HCT116 (cell line): Measurements from ENCODE around the gene CFAP54. TPM values are rescaled to one million over a fixed set of nuclear protein-coding genes. Genes with fewer than 3 reads are reported as not detected.

Experiments used
- ATAC-seq: fragments of 200-7000 bp; cut with Tn5 transposase; 2 replicates; pipeline ENCODE4 v1.9.1; 2020; ENCODE audit warnings: mild to moderate bottlenecking, moderate library complexity
- BruUV-seq: library from RNA; stranded (reverse); fragments of 400-500 nt; replicated peaks from 2 replicates; lab custom pipeline; 2021; lab: Mats Ljungman, UMichigan
- CTCF ChIA-PET: fragments of 300-600 bp; sonication (Branson Sonifier 250); formaldehyde crosslinking; loops from one replicate; lab custom pipeline; 2021; ENCODE audit warnings: antibody characterized with exemption; lab: Charles Lee
- POLR2A ChIA-PET: fragments of 300-600, 350-600 bp; sonication (Branson Sonifier 250); formaldehyde crosslinking; loops from one replicate; lab custom pipeline; 2021; ENCODE audit warnings: antibody characterized with exemption; lab: Charles Lee
- RAD21 ChIA-PET, 2 experiments: fragments of 300-600 bp; sonication (Branson Sonifier 250); formaldehyde crosslinking; loops; one replicate each; lab custom pipeline; 2023; ENCODE audit warnings: low total read pairs in 2 of 2; ENCODE audit not compliant: uncharacterized antibody in 2 of 2, unreplicated experiment in 2 of 2, low non-redundant PET in 1 of 2; lab: Charles Lee
- DNase-seq: peaks from one replicate; pipeline ENCODE4 v3.0.0-alpha.2; 2010; ENCODE audit warnings: low read depth, low spot score
- H2AFZ ChIP-seq: fragments of 200-600 bp; shearing (Covaris generic), sonication (generic); 2 replicates; pipeline ENCODE4 v1.6.1; 2017; ENCODE audit warnings: low read depth, mixed run types, mixed read lengths, antibody characterized with exemption, low read length; ENCODE audit not compliant: poor library complexity, severe bottlenecking
- H3K27ac ChIP-seq: 2 replicates; pipeline ENCODE4 v1.5.1; 2012; ENCODE audit warnings: low read depth, low read length
- H3K27me3 ChIP-seq: fragments of 200-600 bp; sonication (generic); 2 replicates; pipeline ENCODE4 v1.6.1; 2016; ENCODE audit warnings: mixed run types, low read length, mixed read lengths; ENCODE audit not compliant: insufficient read depth
- H3K36me3 ChIP-seq, 2 experiments: fragments of 200-500 bp in 1 of 2; fragments of 200-600 bp in 1 of 2; sonication (Bioruptor generic) in 1 of 2; sonication (generic) in 1 of 2; 2 replicates each; pipeline versions ENCODE4 v1.5.1 to v1.6.1; 2014 to 2016; ENCODE audit warnings: low read length in 2 of 2, inconsistent platforms in 1 of 2, mixed read lengths in 1 of 2, mixed run types in 1 of 2; ENCODE audit not compliant: insufficient read depth in 2 of 2, control insufficient read depth in 1 of 2
- H3K4me1 ChIP-seq, 2 experiments: fragments of 200-600 bp in 1 of 2; sonication (generic) in 1 of 2; 2 replicates each; pipeline versions ENCODE4 v1.5.1 to v1.6.1; 2012 to 2017; ENCODE audit warnings: low read length in 2 of 2, inconsistent platforms in 1 of 2, mild to moderate bottlenecking in 1 of 2, mixed read lengths in 1 of 2, mixed run types in 1 of 2, moderate library complexity in 1 of 2; ENCODE audit not compliant: insufficient read depth in 2 of 2, control insufficient read depth in 1 of 2
- H3K4me2 ChIP-seq: fragments of 200-600 bp; sonication (generic); 2 replicates; pipeline ENCODE4 v1.6.1; 2017; ENCODE audit warnings: mixed run types, low read length, mixed read lengths
- H3K4me3 ChIP-seq, 2 experiments: fragments of 200-600 bp in 1 of 2; sonication (generic) in 1 of 2; replicated peaks in 1 of 2; 2 replicates each; pipeline ENCODE4 v1.5.1; 2011 to 2016; ENCODE audit warnings: low read length in 2 of 2, control low read depth in 1 of 2, low read depth in 1 of 2, mild to moderate bottlenecking in 1 of 2, mixed read lengths in 1 of 2, mixed run types in 1 of 2
- H3K79me2 ChIP-seq: fragments of 200-600 bp; sonication (generic); 2 replicates; pipeline ENCODE4 v1.6.1; 2017; ENCODE audit warnings: mild to moderate bottlenecking, mixed run types, low read length, moderate library complexity, mixed read lengths; ENCODE audit not compliant: insufficient read depth
- H3K9ac ChIP-seq: fragments of 200-600 bp; sonication (generic); 2 replicates; pipeline ENCODE4 v1.6.1; 2016; ENCODE audit warnings: low read length, mixed read lengths
- H3K9me2 ChIP-seq: fragments of 200-600 bp; sonication (generic), shearing (Covaris generic); 2 replicates; pipeline ENCODE4 v1.6.1; 2017; ENCODE audit warnings: mixed run types, mild to moderate bottlenecking, moderate library complexity; ENCODE audit not compliant: insufficient read depth
- H3K9me3 ChIP-seq, 2 experiments: fragments of 200-500 bp in 1 of 2; fragments of 200-600 bp in 1 of 2; sonication (Bioruptor generic) in 1 of 2; sonication (generic) in 1 of 2; 2 replicates each; pipeline ENCODE4 v1.6.1; 2014 to 2017; ENCODE audit warnings: low read length in 2 of 2, mixed read lengths in 2 of 2, inconsistent platforms in 1 of 2, low read depth in 1 of 2, mild to moderate bottlenecking in 1 of 2, mixed run types in 1 of 2, moderate library complexity in 1 of 2; ENCODE audit not compliant: control insufficient read depth in 1 of 2, insufficient read depth in 1 of 2
- H4K20me1 ChIP-seq: fragments of 200-600 bp; sonication (generic), shearing (Covaris generic); 2 replicates; pipeline ENCODE4 v1.6.1; 2017; ENCODE audit warnings: mixed run types, mild to moderate bottlenecking, moderate library complexity; ENCODE audit not compliant: insufficient read depth
- CBX3 ChIP-seq: IDR thresholded peaks from 2 replicates; pipeline ENCODE4 v1.6.1; 2012; ENCODE audit warnings: low read depth
- CEBPB ChIP-seq: IDR thresholded peaks from 2 replicates; pipeline ENCODE4 v1.6.1; 2012; ENCODE audit warnings: low read depth
- ELF1 ChIP-seq: IDR thresholded peaks from 2 replicates; pipeline ENCODE4 v1.6.1; 2012; ENCODE audit warnings: low read depth, borderline replicate concordance
- EZH2phosphoT487 ChIP-seq: fragments of 200-600 bp; IDR thresholded peaks from 2 replicates; pipeline ENCODE4 v1.6.1; 2018; ENCODE audit warnings: antibody characterized with exemption, borderline replicate concordance
- FOSL1 ChIP-seq: IDR thresholded peaks from 2 replicates; pipeline ENCODE4 v1.6.1; 2012; ENCODE audit warnings: low read depth
- JUND ChIP-seq: IDR thresholded peaks from 2 replicates; pipeline ENCODE4 v1.6.1; 2012
- POLR2A ChIP-seq: IDR thresholded peaks from 2 replicates; pipeline ENCODE4 v1.7.0; 2011; ENCODE audit warnings: borderline replicate concordance; ENCODE audit not compliant: insufficient read depth, insufficient read length; ENCODE audit errors: extremely low read depth
- POLR2AphosphoS5 ChIP-seq: IDR thresholded peaks from 2 replicates; pipeline ENCODE4 v1.6.1; 2011; ENCODE audit warnings: mild to moderate bottlenecking, low read depth, low read length, moderate library complexity
- SP1 ChIP-seq: IDR thresholded peaks from 2 replicates; pipeline ENCODE4 v1.6.1; 2012; ENCODE audit warnings: low read depth
- YY1 ChIP-seq: IDR thresholded peaks from 2 replicates; pipeline ENCODE4 v1.6.1; 2011; ENCODE audit warnings: low read length, low read depth, moderate library complexity, mild to moderate bottlenecking; ENCODE audit not compliant: insufficient replicate concordance; ENCODE audit errors: extremely low read depth
- ZFX ChIP-seq: fragments of 450-650 bp; IDR thresholded peaks from 2 replicates; pipeline ENCODE4 v1.6.1; 2017
- ZNF274 ChIP-seq: fragments of 200-500 bp; sonication (Bioruptor generic); IDR thresholded peaks from 2 replicates; pipeline ENCODE4 v1.6.1; 2014; ENCODE audit warnings: mild to moderate bottlenecking, low read depth, low read length, inconsistent platforms
- intact Hi-C: fragments of 100-400 bp; cut with micrococcal nuclease; formaldehyde crosslinking; loops from 2 replicates; pipeline ENCODE4 v1.10.0; 2022
- total RNA-seq: library from RNA; stranded (reverse); gene quantifications from one replicate; pipeline ENCODE4 v1.2.1, GENCODE V29; 2021; ENCODE audit not compliant: unreplicated experiment
- TF ChIP-seq, protein P1 (sequence below): IDR thresholded peaks from 2 replicates; pipeline ENCODE4 v1.6.1; 2012
- TF ChIP-seq, protein P2 (sequence below): IDR thresholded peaks from 2 replicates; pipeline ENCODE4 v1.6.1; 2012; ENCODE audit warnings: low read depth
- TF ChIP-seq, protein P3 (sequence below): IDR thresholded peaks from 2 replicates; pipeline ENCODE4 v1.6.1; 2012

Gene CFAP54
- total RNA-seq, 1 experiment from 2014 or later = 0.25 TPM

DNA sequence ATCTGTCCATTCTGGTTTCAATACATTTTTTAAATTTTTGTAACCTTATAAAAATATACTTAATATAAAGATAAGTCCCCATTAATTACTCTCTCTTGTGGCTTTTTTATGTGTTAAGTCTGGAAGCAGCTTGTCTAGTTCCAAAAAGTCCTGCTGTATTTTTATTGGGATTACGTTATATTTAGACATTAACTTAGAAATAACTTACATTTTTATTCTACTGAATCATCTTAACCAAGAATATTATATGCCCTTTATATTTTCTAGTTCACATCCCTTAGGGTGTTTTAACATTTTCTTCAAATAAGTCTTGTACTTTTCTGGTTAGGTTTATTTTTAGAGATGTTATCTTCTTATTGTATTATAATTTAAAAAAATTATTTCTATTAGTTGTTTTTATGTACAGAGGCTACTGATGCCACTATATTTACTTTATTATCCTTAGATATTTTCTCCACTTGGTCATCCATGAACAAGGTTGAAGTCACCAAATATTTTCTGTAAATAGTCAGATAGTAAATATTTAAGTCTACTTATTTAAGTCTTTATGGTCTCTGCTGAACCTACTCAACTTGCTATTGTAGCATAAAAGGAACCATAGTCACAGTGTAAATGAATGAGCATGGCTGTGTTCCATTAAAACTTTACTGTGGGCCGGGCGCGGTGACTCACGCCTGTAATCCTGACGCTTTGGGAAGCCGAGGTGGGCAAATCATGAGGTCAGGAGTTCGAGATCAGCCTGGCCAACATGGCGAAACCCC lies 285.3 kb downstream of the CFAP54 start:
- Histone ChIP-seq H2AFZ (no peak overlapping the region), H3K36me3 (no peaks in the 10 kb centered on the region), H3K9me2 (no peaks in the 10 kb centered on the region; the same call in 1 of the 2 replicates), H4K20me1 (no peaks in the 10 kb centered on the region), H3K9ac (no peak overlapping the region), H3K4me2 (no peak overlapping the region), H3K27me3 (0 out of 2 replicates have a peak, but pooled peaks cover 1% of the 10 kb centered on the region), H3K4me1 (no peaks in the 10 kb centered on the region), H3K27ac (no peak overlapping the region), H3K79me2 (no peaks in the 10 kb centered on the region), H3K4me3 (no peak overlapping the region), H3K9me3 (no peaks in the 10 kb centered on the region)
- TF ChIP-seq EZH2phosphoT487 = no peak
- no peak for TF ChIP-seq FOSL1
- TF ChIP-seq POLR2A = no peak
- no peak for TF ChIP-seq ZNF274
- no peak for TF ChIP-seq POLR2AphosphoS5
- no peak for TF ChIP-seq CBX3
- TF ChIP-seq ZFX = no peak
- no peak for TF ChIP-seq SP1
- TF ChIP-seq, protein P1, sequence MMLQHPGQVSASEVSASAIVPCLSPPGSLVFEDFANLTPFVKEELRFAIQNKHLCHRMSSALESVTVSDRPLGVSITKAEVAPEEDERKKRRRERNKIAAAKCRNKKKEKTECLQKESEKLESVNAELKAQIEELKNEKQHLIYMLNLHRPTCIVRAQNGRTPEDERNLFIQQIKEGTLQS = no peak
- no peak for TF ChIP-seq YY1
- TF ChIP-seq, protein P2, sequence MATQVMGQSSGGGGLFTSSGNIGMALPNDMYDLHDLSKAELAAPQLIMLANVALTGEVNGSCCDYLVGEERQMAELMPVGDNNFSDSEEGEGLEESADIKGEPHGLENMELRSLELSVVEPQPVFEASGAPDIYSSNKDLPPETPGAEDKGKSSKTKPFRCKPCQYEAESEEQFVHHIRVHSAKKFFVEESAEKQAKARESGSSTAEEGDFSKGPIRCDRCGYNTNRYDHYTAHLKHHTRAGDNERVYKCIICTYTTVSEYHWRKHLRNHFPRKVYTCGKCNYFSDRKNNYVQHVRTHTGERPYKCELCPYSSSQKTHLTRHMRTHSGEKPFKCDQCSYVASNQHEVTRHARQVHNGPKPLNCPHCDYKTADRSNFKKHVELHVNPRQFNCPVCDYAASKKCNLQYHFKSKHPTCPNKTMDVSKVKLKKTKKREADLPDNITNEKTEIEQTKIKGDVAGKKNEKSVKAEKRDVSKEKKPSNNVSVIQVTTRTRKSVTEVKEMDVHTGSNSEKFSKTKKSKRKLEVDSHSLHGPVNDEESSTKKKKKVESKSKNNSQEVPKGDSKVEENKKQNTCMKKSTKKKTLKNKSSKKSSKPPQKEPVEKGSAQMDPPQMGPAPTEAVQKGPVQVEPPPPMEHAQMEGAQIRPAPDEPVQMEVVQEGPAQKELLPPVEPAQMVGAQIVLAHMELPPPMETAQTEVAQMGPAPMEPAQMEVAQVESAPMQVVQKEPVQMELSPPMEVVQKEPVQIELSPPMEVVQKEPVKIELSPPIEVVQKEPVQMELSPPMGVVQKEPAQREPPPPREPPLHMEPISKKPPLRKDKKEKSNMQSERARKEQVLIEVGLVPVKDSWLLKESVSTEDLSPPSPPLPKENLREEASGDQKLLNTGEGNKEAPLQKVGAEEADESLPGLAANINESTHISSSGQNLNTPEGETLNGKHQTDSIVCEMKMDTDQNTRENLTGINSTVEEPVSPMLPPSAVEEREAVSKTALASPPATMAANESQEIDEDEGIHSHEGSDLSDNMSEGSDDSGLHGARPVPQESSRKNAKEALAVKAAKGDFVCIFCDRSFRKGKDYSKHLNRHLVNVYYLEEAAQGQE = no peak
- no peak for TF ChIP-seq JUND
- TF ChIP-seq, protein P3, sequence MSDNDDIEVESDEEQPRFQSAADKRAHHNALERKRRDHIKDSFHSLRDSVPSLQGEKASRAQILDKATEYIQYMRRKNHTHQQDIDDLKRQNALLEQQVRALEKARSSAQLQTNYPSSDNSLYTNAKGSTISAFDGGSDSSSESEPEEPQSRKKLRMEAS = no peak
- TF ChIP-seq ELF1 = no peak
- no peak for TF ChIP-seq CEBPB
- RAD21 ChIA-PET = no interaction called here
- intact Hi-C loops = no loop called here
- POLR2A ChIA-PET = no interaction called here
- no peak for DNase-seq
- no peak for ATAC-seq
- CTCF ChIA-PET = no interaction called here
- no TSS peak for BruUV-seq
